Activated naive CD4-positive, alpha-beta T cell treated with anti-CD3 and anti-CD28 coated beads, Interleukin-2, amount 50 U/mL, for 16 hours (primary cell): ENCODE measurements around the gene NPHP4.

Source experiments
- DNase-seq: peaks from one replicate; pipeline ENCODE4 v3.0.0-alpha.2; 2020

NPHP4 gene

GRCh38 chr1:6002714-6003501 is 10.7 kb upstream of the NPHP4 start:
- DNase-seq, result no peak

GRCh38 chr1:6001992-6002576 is 9.9 kb upstream of the NPHP4 start:
- no peak for DNase-seq

- DNase-seq, result no peak
Measured at GRCh38 chr1:6000444-6001288, 8.4 kb upstream of the NPHP4 start.

- no peak for DNase-seq
Measured at GRCh38 chr1:5999711-6000443, 7.7 kb upstream of the NPHP4 start.

- DNase-seq, result no peak
Measured at GRCh38 chr1:5998906-5999301, 6.7 kb upstream of the NPHP4 start.

- DNase-seq, result no peak
Measured at GRCh38 chr1:5998051-5998905, 6.1 kb upstream of the NPHP4 start.

- no peak for DNase-seq
Measured at GRCh38 chr1:5997316-5997715, 5.1 kb upstream of the NPHP4 start.

GRCh38 chr1:5996641-5997270 is 4.5 kb upstream of the NPHP4 start:
- no peak for DNase-seq

- no peak for DNase-seq
Measured at GRCh38 chr1:5995871-5996630, 3.8 kb upstream of the NPHP4 start.

GRCh38 chr1:5994713-5995621 is 2.7 kb upstream of the NPHP4 start:
- peak; percentile 41 for DNase-seq

GRCh38 chr1:5993556-5994491 is 1.6 kb upstream of the NPHP4 start:
- DNase-seq, result no peak

GRCh38 chr1:5992814-5993555 is 760 bp upstream of the NPHP4 start:
- no peak for DNase-seq

GRCh38 chr1:5991381-5992025 is 722 bp downstream of the NPHP4 start:
- peak; percentile 46 for DNase-seq

GRCh38 chr1:5990913-5991312 is 1.3 kb downstream of the NPHP4 start:
- DNase-seq, result no peak

GRCh38 chr1:5989731-5990271 is 2.4 kb downstream of the NPHP4 start:
- DNase-seq, result no peak

GRCh38 chr1:5989286-5989605 is 3.0 kb downstream of the NPHP4 start:
- DNase-seq, result no peak
